Thyroid gland (tissue), 4 donors: ENCODE measurements around the gene GRK6. TPM values are rescaled to one million over a fixed set of nuclear protein-coding genes. Genes with fewer than 3 reads are reported as not detected.

Source experiments
- DNase-seq, 2 donors: peaks; one replicate each; pipeline ENCODE4 v3.0.0-alpha.2; 2019
- H3K27ac ChIP-seq, 3 donors: fragments of 200-600 bp; sonication (generic); 1 replicate in 2 of 3; 2 replicates in 1 of 3; pipeline ENCODE4 v1.5.1; 2016 to 2019; ENCODE audit warnings: mild to moderate bottlenecking in 1 of 3, moderate library complexity in 1 of 3
- H3K27me3 ChIP-seq: fragments of 200-600 bp; sonication (generic); one replicate; pipeline ENCODE4 v1.5.1; 2019
- H3K36me3 ChIP-seq, 2 donors: fragments of 200-600 bp; sonication (generic); one replicate each; pipeline ENCODE4 v1.5.1; 2016 to 2019
- H3K4me1 ChIP-seq, 2 donors: fragments of 200-600 bp; sonication (generic); one replicate each; pipeline ENCODE4 v1.5.1; 2017 to 2019
- H3K4me3 ChIP-seq, 3 donors: fragments of 200-600 bp; sonication (generic); replicated peaks in 1 of 3; 1 replicate in 2 of 3; 2 replicates in 1 of 3; pipeline ENCODE4 v1.5.1; 2016; ENCODE audit warnings: mild to moderate bottlenecking in 1 of 3
- H3K9me3 ChIP-seq: fragments of 200-600 bp; sonication (generic); one replicate; pipeline ENCODE4 v1.5.1; 2017
- CTCF ChIP-seq, 6 experiments: fragments of 200-600 bp in 3 of 6; fragments of 450-650 bp in 3 of 6; sonication (generic) in 3 of 6; IDR thresholded peaks; one replicate each; pipeline ENCODE4 v1.5.1; 2016 to 2019; ENCODE audit warnings: antibody characterized with exemption in 6 of 6, mild to moderate bottlenecking in 2 of 6, inconsistent platforms in 1 of 6, moderate library complexity in 1 of 6
- POLR2A ChIP-seq, 2 donors: fragments of 450-650 bp; IDR thresholded peaks; one replicate each; pipeline ENCODE4 v1.6.1; 2017; ENCODE audit warnings: antibody characterized with exemption in 2 of 2, mild to moderate bottlenecking in 2 of 2, moderate library complexity in 1 of 2
- WGBS, 2 donors: methylation state at CpG; one replicate each; pipeline ENCODE4 v1.1.5; 2017; 5-methylcytosine and 5-hydroxymethylcytosine counted together
- intact Hi-C: fragments of 100-400 bp; cut with DNase I; formaldehyde crosslinking; loops from one replicate; pipeline ENCODE4 v1.15.1; 2023
- total RNA-seq, 4 donors: library from RNA; depleted of rRNA; stranded (reverse); fragments of >200 nt; gene quantifications; one replicate each; pipeline ENCODE4 v1.2.3, GENCODE V29; 2016

The GRK6 gene
- total RNA-seq, 4 donors from 2014 or later = 14.0 to 27.8 (median 18.8) TPM

- DNase-seq = no peak
- WGBS, 2 donors = 90 to 93% methylated on average over 4 to 5 of the region's 5 CpGs
- Histone ChIP-seq H3K4me3 (no peak overlapping the region), H3K9me3 (no peaks in the 10 kb centered on the region), H3K27ac (no peak overlapping the region), H3K4me1 (peaks cover 3 to 20% of the 10 kb centered on the region in 2 donors), H3K27me3 (no peaks in the 10 kb centered on the region), H3K36me3 (no peaks in the 10 kb centered on the region)
- TF ChIP-seq CTCF (IDR thresholded peaks at IDR 0.05) (no peak), POLR2A (IDR thresholded peaks at IDR 0.05) (no peak)
- intact Hi-C loops = loop anchor here (5.0 kb wide), 2 partner anchors 65 to 110 kb away; no protein-coding TSS in a partner anchor
These were observed 33.7 kb upstream of the GRK6 start for GRCh38 chr5:177392765-177393164.

GRCh38 chr5:177393206-177393765 lies 33.2 kb upstream of the GRK6 start:
- 81% methylated on average over 1 of the region's 1 CpG for WGBS, 2 donors
- DNase-seq = no peak
- intact Hi-C loops = loop anchor here (5.0 kb wide), 2 partner anchors 64 to 109 kb away; no protein-coding TSS in a partner anchor

GRCh38 chr5:177393990-177394389 lies 32.5 kb upstream of the GRK6 start:
- intact Hi-C loops = loop anchor here (5.0 kb wide), 2 partner anchors 63 to 108 kb away; no protein-coding TSS in a partner anchor
- no peaks in the 10 kb centered on the region for H3K27me3 ChIP-seq
- H3K9me3 ChIP-seq = no peaks in the 10 kb centered on the region
- peaks cover under 1 to 12% of the 10 kb centered on the region in 2 donors for H3K4me1 ChIP-seq
- DNase-seq = no peak
- no peak overlapping the region for H3K27ac ChIP-seq
- 73 to 85% methylated on average over 4 to 5 of the region's 5 CpGs for WGBS, 2 donors
- H3K36me3 ChIP-seq = no peaks in the 10 kb centered on the region
- H3K4me3 ChIP-seq = no peak overlapping the region
- TF ChIP-seq POLR2A (IDR thresholded peaks at IDR 0.05) (no peak), CTCF (IDR thresholded peaks at IDR 0.05) (no peak)

More at GRCh38 chr5:177393206-177393765, 33.2 kb upstream of the GRK6 start:
- TF ChIP-seq CTCF (IDR thresholded peaks at IDR 0.05) (no peak), POLR2A (IDR thresholded peaks at IDR 0.05) (no peak)
- Histone ChIP-seq H3K27me3 (no peaks in the 10 kb centered on the region), H3K4me1 (peaks cover 3 to 19% of the 10 kb centered on the region in 2 donors), H3K4me3 (no peak overlapping the region), H3K27ac (no peak overlapping the region), H3K9me3 (no peaks in the 10 kb centered on the region), H3K36me3 (no peaks in the 10 kb centered on the region)

GRCh38 chr5:177396078-177396477 lies 30.4 kb upstream of the GRK6 start:
- H3K9me3 ChIP-seq = no peaks in the 10 kb centered on the region
- H3K4me3 ChIP-seq = no peak overlapping the region
- DNase-seq = no peak
- H3K27me3 ChIP-seq = peaks cover 14% of the 10 kb centered on the region
- TF ChIP-seq CTCF (IDR thresholded peaks at IDR 0.05) = no peak
- no peak for TF ChIP-seq POLR2A (IDR thresholded peaks at IDR 0.05)
- H3K27ac ChIP-seq = no peak overlapping the region
- peaks cover 0 to 9% of the 10 kb centered on the region in 2 donors for H3K4me1 ChIP-seq
- intact Hi-C loops = no loop called here
- WGBS, 2 donors = 48 to 53% methylated on average over 2 to 3 of the region's 8 CpGs
- H3K36me3 ChIP-seq = no peaks in the 10 kb centered on the region

- no peaks in the 10 kb centered on the region for H3K36me3 ChIP-seq
- H3K4me3 ChIP-seq = no peak overlapping the region
- WGBS, 2 donors = 87% methylated on average over 10 of the region's 10 CpGs
- no peaks in the 10 kb centered on the region for H3K9me3 ChIP-seq
- peaks cover 17% of the 10 kb centered on the region for H3K27me3 ChIP-seq
- TF ChIP-seq POLR2A (IDR thresholded peaks at IDR 0.05) = no peak
- TF ChIP-seq CTCF (IDR thresholded peaks at IDR 0.05) = no peak
- no peak overlapping the region for H3K27ac ChIP-seq
- intact Hi-C loops = no loop called here
- DNase-seq = no peak
- H3K4me1 ChIP-seq = peaks cover 0 to 9% of the 10 kb centered on the region in 2 donors
These were observed 29.7 kb upstream of the GRK6 start for GRCh38 chr5:177396807-177397206.
